Keratinocyte (primary cell): ENCODE results near the gene AOPEP. TPM values are rescaled to one million over a fixed set of nuclear protein-coding genes. Genes with fewer than 3 reads are reported as not detected.

Experiments used
- DNase-seq: peaks from one replicate; pipeline ENCODE4 v3.0.0-alpha.2; 2011; ENCODE audit warnings: low read depth, missing footprints, low spot score
- FAIRE-seq: peaks from 2 replicates; lab custom pipeline; 2011; peaks lifted over from hg19 to GRCh38; lab: Jason Lieb, UNC
- H2AFZ ChIP-seq: 2 replicates; pipeline ENCODE4 v1.6.0; 2012; ENCODE audit warnings: low read length, control low read depth, inconsistent platforms; ENCODE audit not compliant: control insufficient read depth
- H3K27ac ChIP-seq: 2 replicates; pipeline ENCODE4 v1.5.1; 2011; ENCODE audit warnings: low read length; ENCODE audit not compliant: control insufficient read depth, insufficient read depth
- H3K27me3 ChIP-seq: 3 replicates; pipeline ENCODE4 v1.6.0; 2011; ENCODE audit warnings: low read length; ENCODE audit not compliant: control insufficient read depth, insufficient read depth; ENCODE audit errors: extremely low read depth
- H3K36me3 ChIP-seq, 2 experiments: 2 replicates in 1 of 2; 3 replicates in 1 of 2; pipeline ENCODE4 v1.5.1; 2011; ENCODE audit warnings: low read length in 2 of 2, mild to moderate bottlenecking in 1 of 2; ENCODE audit not compliant: control insufficient read depth in 2 of 2, insufficient read depth in 2 of 2; ENCODE audit errors: extremely low read depth in 1 of 2
- H3K4me1 ChIP-seq: 3 replicates; pipeline ENCODE4 v1.5.1; 2011; ENCODE audit warnings: low read length; ENCODE audit not compliant: control insufficient read depth, insufficient read depth; ENCODE audit errors: extremely low read depth
- H3K4me2 ChIP-seq: 3 replicates; pipeline ENCODE4 v1.6.0; 2011; ENCODE audit warnings: low read depth, low read length; ENCODE audit not compliant: control insufficient read depth, insufficient read depth; ENCODE audit errors: extremely low read depth
- H3K4me3 ChIP-seq, 3 experiments: fragments of 200-600 bp in 1 of 3; sonication (generic) in 1 of 3; 2 replicates in 2 of 3; 3 replicates in 1 of 3; pipeline ENCODE4 v1.5.1; 2011 to 2016; ENCODE audit warnings: low read length in 3 of 3, mild to moderate bottlenecking in 3 of 3, control low read depth in 2 of 3, inconsistent platforms in 1 of 3, low read depth in 1 of 3, mixed read lengths in 1 of 3, mixed run types in 1 of 3, moderate library complexity in 1 of 3; ENCODE audit not compliant: control insufficient read depth in 2 of 3, insufficient read depth in 2 of 3; ENCODE audit errors: extremely low read depth in 1 of 3
- H3K79me2 ChIP-seq: 2 replicates; pipeline ENCODE4 v1.6.0; 2012; ENCODE audit warnings: low read length; ENCODE audit not compliant: control insufficient read depth, insufficient read depth
- H3K9ac ChIP-seq: 3 replicates; pipeline ENCODE4 v1.6.0; 2011; ENCODE audit warnings: low read length; ENCODE audit not compliant: control insufficient read depth, insufficient read depth; ENCODE audit errors: extremely low read depth
- H3K9me1 ChIP-seq: 3 replicates; pipeline ENCODE4 v1.6.0; 2011; ENCODE audit warnings: low read length; ENCODE audit not compliant: control insufficient read depth, insufficient read depth; ENCODE audit errors: extremely low read depth
- H3K9me3 ChIP-seq: 2 replicates; pipeline ENCODE4 v1.5.1; 2012; ENCODE audit warnings: low read depth, low read length; ENCODE audit not compliant: control insufficient read depth
- H4K20me1 ChIP-seq: 3 replicates; pipeline ENCODE4 v1.6.0; 2011; ENCODE audit warnings: low read length; ENCODE audit not compliant: control insufficient read depth, insufficient read depth; ENCODE audit errors: extremely low read depth
- EZH2 ChIP-seq: IDR thresholded peaks from one replicate; pipeline ENCODE4 v1.6.1; 2012; ENCODE audit warnings: inconsistent platforms, mild to moderate bottlenecking, low read length, moderate library complexity
- dilution Hi-C: fragments of 300-500 bp; cut with MboI; formaldehyde crosslinking; loops from one replicate; pipeline ENCODE4 v1.7.0; 2020; ENCODE audit warnings: low sequenced_read_pairs; ENCODE audit not compliant: extremely low pct_ligation_motif_present
- polyA plus RNA-seq, 5 experiments: library from polyadenylated mRNA; depleted of rRNA in 3 of 5; stranded (reverse) in 3 of 5; stranded (forward) in 1 of 5; unstranded in 1 of 5; fragments of >200 nt; gene quantifications; 1 replicate in 1 of 5; 2 replicates in 3 of 5; 3 replicates in 1 of 5; pipeline versions ENCODE4 v1.2.1 to v1.2.3, GENCODE V29; 2011 to 2012; ENCODE audit warnings: missing spikeins in 2 of 5, low read depth in 1 of 5, low replicate concordance in 1 of 5
- TF ChIP-seq, protein P1 (sequence below), 3 experiments: IDR thresholded peaks in 1 of 3; conservative IDR thresholded peaks in 1 of 3; optimal IDR thresholded peaks in 1 of 3; 2 replicates in 2 of 3; 3 replicates in 1 of 3; pipeline versions ENCODE3 to v1.5.1; 2011; ENCODE audit warnings: low read length in 3 of 3, mild to moderate bottlenecking in 3 of 3, moderate library complexity in 2 of 3, control low read depth in 1 of 3, inconsistent platforms in 1 of 3; ENCODE audit not compliant: insufficient read depth in 2 of 3; ENCODE audit errors: extremely low read depth in 1 of 3

The AOPEP gene
- polyA plus RNA-seq, 1 donor (not counting 4 experiments of a cell fraction or from before 2014, with no cell fraction given), result 27.0 TPM

DNA sequence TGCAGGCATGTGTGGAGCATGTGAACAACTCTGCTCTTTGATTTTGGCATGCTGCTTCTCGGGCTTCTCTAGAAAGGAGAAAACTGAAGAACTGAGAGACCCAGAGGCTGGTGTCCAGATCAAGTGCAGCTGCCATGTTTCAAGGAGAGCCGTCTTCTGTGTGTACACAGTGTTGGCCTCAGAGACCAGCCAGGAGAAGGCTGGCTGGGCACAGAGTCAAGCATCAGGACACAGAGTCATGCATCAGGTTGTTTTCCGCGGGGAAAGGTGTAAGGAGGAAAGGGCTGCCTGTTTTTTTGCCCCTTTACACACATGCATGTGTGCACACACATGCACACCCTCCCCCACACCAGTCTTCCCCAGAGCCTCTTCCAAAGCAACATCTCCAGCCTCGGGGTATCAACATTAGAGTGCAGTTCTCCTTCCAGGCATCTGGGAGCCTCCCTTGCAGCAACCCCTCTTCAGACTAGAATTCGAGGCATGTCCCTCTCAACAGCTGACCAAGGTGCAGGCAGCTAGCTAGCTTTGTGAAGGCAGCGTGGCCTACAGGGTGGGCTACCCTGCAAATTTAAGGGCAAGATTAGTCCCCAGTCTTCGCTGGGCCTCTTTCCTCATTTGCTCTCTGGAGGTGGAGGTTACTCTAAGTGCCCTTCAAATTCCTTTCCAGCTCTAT lies 180.9 kb downstream of the AOPEP start:
- Histone ChIP-seq H3K4me3 (no peak overlapping the region), H3K9me1 (no peaks in the 10 kb centered on the region), H2AFZ (no peak overlapping the region), H3K27ac (no peak overlapping the region), H3K4me1 (peaks cover 4% of the 10 kb centered on the region), H3K4me2 (no peak overlapping the region), H3K9me3 (peaks cover 2% of the 10 kb centered on the region), H4K20me1 (no peaks in the 10 kb centered on the region), H3K9ac (no peak overlapping the region), H3K36me3 (no peaks in the 10 kb centered on the region), H3K79me2 (no peaks in the 10 kb centered on the region), H3K27me3 (no peaks in the 10 kb centered on the region)
- FAIRE-seq (no peak), DNase-seq (no peak)
- TF ChIP-seq, protein P1, sequence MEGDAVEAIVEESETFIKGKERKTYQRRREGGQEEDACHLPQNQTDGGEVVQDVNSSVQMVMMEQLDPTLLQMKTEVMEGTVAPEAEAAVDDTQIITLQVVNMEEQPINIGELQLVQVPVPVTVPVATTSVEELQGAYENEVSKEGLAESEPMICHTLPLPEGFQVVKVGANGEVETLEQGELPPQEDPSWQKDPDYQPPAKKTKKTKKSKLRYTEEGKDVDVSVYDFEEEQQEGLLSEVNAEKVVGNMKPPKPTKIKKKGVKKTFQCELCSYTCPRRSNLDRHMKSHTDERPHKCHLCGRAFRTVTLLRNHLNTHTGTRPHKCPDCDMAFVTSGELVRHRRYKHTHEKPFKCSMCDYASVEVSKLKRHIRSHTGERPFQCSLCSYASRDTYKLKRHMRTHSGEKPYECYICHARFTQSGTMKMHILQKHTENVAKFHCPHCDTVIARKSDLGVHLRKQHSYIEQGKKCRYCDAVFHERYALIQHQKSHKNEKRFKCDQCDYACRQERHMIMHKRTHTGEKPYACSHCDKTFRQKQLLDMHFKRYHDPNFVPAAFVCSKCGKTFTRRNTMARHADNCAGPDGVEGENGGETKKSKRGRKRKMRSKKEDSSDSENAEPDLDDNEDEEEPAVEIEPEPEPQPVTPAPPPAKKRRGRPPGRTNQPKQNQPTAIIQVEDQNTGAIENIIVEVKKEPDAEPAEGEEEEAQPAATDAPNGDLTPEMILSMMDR (optimal IDR thresholded peaks at IDR 0.05 in 1 of 3, IDR thresholded peaks at IDR 0.05 in 1 of 3, conservative IDR thresholded peaks at IDR 0.05 in 1 of 3; ENCODE audit: extremely low read depth in 1 of 3, insufficient read depth in 2 of 3, low read length in 3 of 3), result no peak
- no peak for TF ChIP-seq EZH2
- dilution Hi-C loops, result no loop called here

DNA sequence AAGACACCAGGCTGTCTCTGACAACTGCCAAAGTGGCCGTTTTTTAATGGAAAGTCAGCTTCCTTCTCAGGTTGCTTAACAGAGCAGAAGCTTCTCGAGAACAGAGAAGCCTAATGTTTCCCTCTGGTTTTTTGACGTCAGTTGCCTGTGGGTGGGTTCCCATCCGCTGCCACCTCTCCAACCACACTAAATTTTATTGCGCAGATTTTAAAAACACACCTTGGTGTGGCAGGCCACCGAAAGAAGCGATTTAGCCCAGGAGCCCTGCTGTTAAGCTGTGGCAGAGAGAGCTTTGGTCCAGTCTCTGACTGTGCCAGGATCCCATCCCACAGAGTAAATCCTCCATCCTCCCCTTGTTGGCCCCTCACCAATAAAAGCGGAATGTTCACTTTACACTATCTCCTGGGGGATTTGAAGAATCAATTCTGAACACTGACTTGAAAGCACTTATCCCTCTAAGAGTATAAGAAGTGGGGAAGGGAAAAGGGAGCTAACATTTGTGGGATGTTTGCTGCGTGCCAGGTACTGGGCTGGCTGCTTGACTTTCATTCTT lies 181.6 kb downstream of the AOPEP start:
- TF ChIP-seq, protein P1 (optimal IDR thresholded peaks at IDR 0.05 in 1 of 3, IDR thresholded peaks at IDR 0.05 in 1 of 3, conservative IDR thresholded peaks at IDR 0.05 in 1 of 3; ENCODE audit: extremely low read depth in 1 of 3, insufficient read depth in 2 of 3, low read length in 3 of 3), result no peak
- no peak for TF ChIP-seq EZH2
- Histone ChIP-seq H2AFZ (no peak overlapping the region), H4K20me1 (no peaks in the 10 kb centered on the region), H3K4me1 (peaks cover 9% of the 10 kb centered on the region), H3K36me3 (no peaks in the 10 kb centered on the region), H3K27me3 (no peaks in the 10 kb centered on the region), H3K9me3 (peaks cover 3% of the 10 kb centered on the region), H3K4me2 (no peak overlapping the region), H3K79me2 (no peaks in the 10 kb centered on the region), H3K9ac (no peak overlapping the region), H3K4me3 (no peak overlapping the region), H3K27ac (no peak overlapping the region), H3K9me1 (no peaks in the 10 kb centered on the region)
- dilution Hi-C loops, result no loop called here
- no peak for FAIRE-seq
- no peak for DNase-seq
